H1 (cell line): Measurements from ENCODE around the gene NDUFS8. TPM values are rescaled to one million over a fixed set of nuclear protein-coding genes. Genes with fewer than 3 reads are reported as not detected.

ENCODE experiments used
- CTCF ChIA-PET: fragments of 300-600 bp; sonication (Branson Sonifier 250); formaldehyde crosslinking; loops from one replicate; lab custom pipeline; 2021; ENCODE audit not compliant: partially characterized antibody; lab: Charles Lee
- POLR2A ChIA-PET: fragments of 300-600 bp; sonication (Branson Sonifier 250); formaldehyde crosslinking; loops from one replicate; lab custom pipeline; 2021; ENCODE audit warnings: inconsistent platforms; ENCODE audit not compliant: partially characterized antibody; lab: Charles Lee
- DNase-seq, 2 experiments: peaks; one replicate each; pipeline versions ENCODE4 v3.0.0 to v3.0.0-alpha.2; 2010 to 2022; ENCODE audit warnings: low spot score in 2 of 2, low read depth in 1 of 2, mixed read lengths in 1 of 2
- FAIRE-seq: peaks from 2 replicates; lab custom pipeline; 2011; peaks lifted over from hg19 to GRCh38; lab: Jason Lieb, UNC
- H2AFZ ChIP-seq: 2 replicates; pipeline ENCODE4 v1.8.1; 2012; ENCODE audit warnings: low read length, inconsistent platforms
- H2AK5ac ChIP-seq: 2 replicates; pipeline ENCODE4 v1.6.1; 2013; ENCODE audit warnings: low read depth, low read length
- H2BK120ac ChIP-seq: replicated peaks from 2 replicates; pipeline ENCODE3; 2013; ENCODE audit warnings: low read depth, low read length, inconsistent platforms
- H2BK12ac ChIP-seq: 2 replicates; pipeline ENCODE4 v1.6.1; 2013; ENCODE audit warnings: low read depth, low read length
- H2BK15ac ChIP-seq: 2 replicates; pipeline ENCODE4 v1.6.1; 2013; ENCODE audit warnings: low read length
- H2BK20ac ChIP-seq: 2 replicates; pipeline ENCODE4 v1.6.1; 2013; ENCODE audit warnings: low read length
- H2BK5ac ChIP-seq: 2 replicates; pipeline ENCODE4 v1.6.1; 2013; ENCODE audit warnings: low read depth, low read length
- H3K14ac ChIP-seq: 2 replicates; pipeline ENCODE4 v1.6.1; 2013; ENCODE audit warnings: inconsistent platforms; ENCODE audit not compliant: insufficient read length
- H3K18ac ChIP-seq: 2 replicates; pipeline ENCODE4 v1.6.1; 2013; ENCODE audit warnings: low read length; ENCODE audit errors: extremely low read depth
- H3K23ac ChIP-seq: 2 replicates; pipeline ENCODE4 v1.6.1; 2013; ENCODE audit warnings: inconsistent platforms; ENCODE audit not compliant: insufficient read length
- H3K23me2 ChIP-seq: 2 replicates; pipeline ENCODE4 v1.6.1; 2013; ENCODE audit warnings: low read depth, low read length
- H3K27ac ChIP-seq: 2 replicates; pipeline ENCODE4 v1.6.1; 2011; ENCODE audit warnings: low read depth, low read length, inconsistent platforms
- H3K27me3 ChIP-seq, 4 experiments: replicated peaks in 1 of 4; 1 replicate in 1 of 4; 2 replicates in 3 of 4; pipeline versions ENCODE4 v1.6.1 to v1.8.1; 2011 to 2013; ENCODE audit warnings: low read length in 3 of 4, mild to moderate bottlenecking in 3 of 4, inconsistent platforms in 2 of 4, mixed read lengths in 2 of 4, moderate library complexity in 1 of 4; ENCODE audit not compliant: control insufficient read depth in 3 of 4, insufficient read depth in 3 of 4; ENCODE audit errors: extremely low read depth in 1 of 4
- H3K36me3 ChIP-seq, 4 experiments: 2 replicates each; pipeline versions ENCODE4 v1.6.1 to v1.8.1; 2011 to 2013; ENCODE audit warnings: mild to moderate bottlenecking in 4 of 4, low read length in 3 of 4, moderate library complexity in 2 of 4, control low read depth in 1 of 4, inconsistent platforms in 1 of 4; ENCODE audit not compliant: insufficient read depth in 4 of 4, control insufficient read depth in 2 of 4
- H3K4ac ChIP-seq: replicated peaks from 2 replicates; pipeline ENCODE3; 2013; ENCODE audit warnings: low read length, low read depth, mixed read lengths, inconsistent platforms; ENCODE audit not compliant: insufficient read length
- H3K4me1 ChIP-seq, 4 experiments: replicated peaks in 1 of 4; 1 replicate in 1 of 4; 2 replicates in 3 of 4; pipeline versions ENCODE4 v1.6.1 to v1.8.1; 2011 to 2013; ENCODE audit warnings: low read length in 3 of 4, inconsistent platforms in 2 of 4, mixed read lengths in 1 of 4; ENCODE audit not compliant: insufficient read depth in 4 of 4, control insufficient read depth in 3 of 4
- H3K4me2 ChIP-seq, 2 experiments: 2 replicates each; pipeline versions ENCODE4 v1.6.1 to v1.8.1; 2011 to 2013; ENCODE audit warnings: low read depth in 2 of 2, low read length in 2 of 2, control low read depth in 1 of 2, inconsistent platforms in 1 of 2, mild to moderate bottlenecking in 1 of 2; ENCODE audit not compliant: insufficient read depth in 1 of 2
- H3K4me3 ChIP-seq, 4 experiments: fragments of 200-600, 300-600 bp in 1 of 4; sonication (generic), shearing (Covaris generic), sonication (Bioruptor Twin) in 1 of 4; 2 replicates each; pipeline versions ENCODE4 v1.5.1 to v1.8.1; 2011 to 2016; ENCODE audit warnings: low read length in 4 of 4, low read depth in 3 of 4, control low read depth in 2 of 4, inconsistent platforms in 2 of 4, mild to moderate bottlenecking in 2 of 4, mixed read lengths in 1 of 4, moderate library complexity in 1 of 4; ENCODE audit not compliant: insufficient read depth in 2 of 4; ENCODE audit errors: extremely low read depth in 1 of 4
- H3K56ac ChIP-seq: replicated peaks from 2 replicates; pipeline ENCODE3; 2013; ENCODE audit warnings: low read depth, mild to moderate bottlenecking, mixed read lengths, low read length, inconsistent platforms; ENCODE audit not compliant: insufficient read length
- H3K79me1 ChIP-seq: 2 replicates; pipeline ENCODE4 v1.6.1; 2013; ENCODE audit warnings: low read depth, low read length, control low read depth
- H3K79me2 ChIP-seq, 2 experiments: 2 replicates each; pipeline versions ENCODE4 v1.6.1 to v1.8.1; 2012 to 2013; ENCODE audit warnings: low read length in 2 of 2, mild to moderate bottlenecking in 2 of 2, inconsistent platforms in 1 of 2; ENCODE audit not compliant: insufficient read depth in 2 of 2, control insufficient read depth in 1 of 2
- H3K9ac ChIP-seq, 4 experiments: replicated peaks in 1 of 4; 1 replicate in 1 of 4; 2 replicates in 3 of 4; pipeline versions ENCODE4 v1.6.1 to v1.8.1; 2011 to 2013; ENCODE audit warnings: low read depth in 3 of 4, low read length in 3 of 4, control low read depth in 2 of 4, mild to moderate bottlenecking in 2 of 4, moderate library complexity in 2 of 4, inconsistent platforms in 1 of 4; ENCODE audit errors: extremely low read depth in 1 of 4
- H3K9me3 ChIP-seq, 2 experiments: 2 replicates each; pipeline versions ENCODE4 v1.6.1 to v1.8.1; 2012 to 2013; ENCODE audit warnings: mild to moderate bottlenecking in 2 of 2, moderate library complexity in 2 of 2, control low read depth in 1 of 2, inconsistent platforms in 1 of 2, low read depth in 1 of 2, low read length in 1 of 2, mixed read lengths in 1 of 2; ENCODE audit not compliant: insufficient read depth in 2 of 2
- H4K20me1 ChIP-seq, 2 experiments: replicated peaks in 1 of 2; 2 replicates each; pipeline versions ENCODE3 to v1.8.1; 2011 to 2013; ENCODE audit warnings: inconsistent platforms in 2 of 2, low read length in 2 of 2, mild to moderate bottlenecking in 1 of 2; ENCODE audit not compliant: insufficient read depth in 2 of 2, control insufficient read depth in 1 of 2
- H4K5ac ChIP-seq: 2 replicates; pipeline ENCODE4 v1.6.1; 2013; ENCODE audit warnings: low read length, low read depth, mixed read lengths, inconsistent platforms; ENCODE audit not compliant: insufficient read length
- H4K8ac ChIP-seq: 2 replicates; pipeline ENCODE4 v1.8.0; 2013; ENCODE audit warnings: mild to moderate bottlenecking, moderate library complexity, low read length, inconsistent platforms; ENCODE audit not compliant: insufficient read depth; ENCODE audit errors: extremely low read depth
- H4K91ac ChIP-seq: replicated peaks from 2 replicates; pipeline ENCODE3; 2013; ENCODE audit warnings: low read length, mixed read lengths, inconsistent platforms; ENCODE audit not compliant: insufficient read length
- CTCF ChIP-seq, 3 experiments: IDR thresholded peaks; 1 replicate in 2 of 3; 2 replicates in 1 of 3; pipeline versions ENCODE4 v1.5.1 to v1.6.1; 2011; ENCODE audit warnings: low read length in 3 of 3, mild to moderate bottlenecking in 3 of 3, inconsistent platforms in 2 of 3, low read depth in 1 of 3, moderate library complexity in 1 of 3; ENCODE audit not compliant: insufficient read depth in 1 of 3; ENCODE audit errors: control extremely low read depth in 1 of 3
- GTF2F1 ChIP-seq: IDR thresholded peaks from 2 replicates; pipeline ENCODE4 v1.6.1; 2012; ENCODE audit warnings: low read depth, low read length, improper control_type of control experiment, borderline replicate concordance
- HDAC2 ChIP-seq, 2 experiments: fragments of 300-600 bp in 1 of 2; sonication (generic) in 1 of 2; IDR thresholded peaks; 2 replicates each; pipeline ENCODE4 v1.6.1; 2011 to 2012; ENCODE audit warnings: low read depth in 2 of 2, low read length in 2 of 2, mild to moderate bottlenecking in 2 of 2, moderate library complexity in 2 of 2, borderline replicate concordance in 1 of 2, inconsistent platforms in 1 of 2
- HDAC6 ChIP-seq: IDR thresholded peaks from one replicate; pipeline ENCODE4 v1.7.1; 2012; ENCODE audit warnings: low read depth, mild to moderate bottlenecking, inconsistent platforms, low read length, moderate library complexity
- PHF8 ChIP-seq: fragments of 200-600 bp; sonication (generic); conservative IDR thresholded peaks from 2 replicates; pipeline ENCODE4 v1.7.1; 2012; ENCODE audit warnings: low read depth, mild to moderate bottlenecking, inconsistent platforms, low read length, moderate library complexity
- TAF1 ChIP-seq: IDR thresholded peaks from 2 replicates; pipeline ENCODE4 v1.6.1; 2011; ENCODE audit warnings: mild to moderate bottlenecking, low read depth, low read length
- TAF7 ChIP-seq: optimal IDR thresholded peaks from 2 replicates; pipeline ENCODE3; 2011; ENCODE audit warnings: low read depth, mild to moderate bottlenecking, inconsistent platforms, low read length, moderate library complexity, borderline replicate concordance
- WGBS, 2 experiments: shearing (Covaris generic) in 1 of 2; methylation state at CpG; one replicate each; pipeline versions ENCODE4 v1.1.6 to v1.1.7; 2013 to 2015; ENCODE audit warnings: low lambda C conversion rate in 2 of 2, mixed read lengths in 2 of 2, inconsistent platforms in 1 of 2, low coverage in 1 of 2, missing lambda C conversion rate in 1 of 2; ENCODE audit not compliant: insufficient replicate concordance in 2 of 2, insufficient coverage in 1 of 2, insufficient read length in 1 of 2; ENCODE audit errors: extremely low coverage in 1 of 2, missing lambda C conversion rate in 1 of 2; 5-methylcytosine and 5-hydroxymethylcytosine counted together
- polyA plus RNA-seq, 7 experiments: library from polyadenylated mRNA; depleted of rRNA in 3 of 7; stranded (reverse) in 5 of 7; unstranded in 2 of 7; fragments of >200 nt in 5 of 7; fragments of 200-250 nt in 2 of 7; gene quantifications; 1 replicate in 5 of 7; 2 replicates in 1 of 7; 4 replicates in 1 of 7; pipeline versions ENCODE4 v1.2.1 to v1.2.3, GENCODE V29; 2011 to 2013; ENCODE audit warnings: missing spikeins in 2 of 7, mixed read lengths in 2 of 7
- total RNA-seq: library from RNA; stranded (reverse); fragmentation: NEBNext Ultra II Directional; extraction: Animal tissue kit (Norgen Biotek cat#: 25700); gene quantifications from 2 replicates; pipeline ENCODE4 v1.2.1, GENCODE V29; 2021

The NDUFS8 gene
- total and polyA plus RNA-seq, 2 of the 8 experiments (the other 6 are each of a cell fraction or from before 2014, with no cell fraction given), result 182 to 291 TPM

GRCh38 chr11:68038718-68039525 is 8.4 kb downstream of the NDUFS8 start, which contains the start of gene TCIRG1:
TSS of gene TCIRG1 (plus strand) at chr11:68039025. CDS start at chr11:68041272, 2,247 bp downstream.
- H2BK5ac ChIP-seq, result peak within 1 kb of the TSS; percentile 88
- peak within 1 kb of the TSS; percentile 72; the same call in 1 of the 2 replicates for H2BK20ac ChIP-seq
- peak within 1 kb of the TSS; percentile 94 for H3K4ac ChIP-seq
- H3K79me2 ChIP-seq, result no peaks in the 10 kb centered on the region
- H4K8ac ChIP-seq, result peak within 1 kb of the TSS; percentile 90
- H3K23ac ChIP-seq, result no peak within 1 kb of the TSS
- peaks cover 4 to 25% (median 20%) of the 10 kb centered on the region in 4 experiments for H3K4me1 ChIP-seq
- H4K20me1 ChIP-seq, result peaks cover 0 to 2% of the 10 kb centered on the region in 2 experiments
- peak within 1 kb of the TSS; percentile 60; the same call in 1 of the 2 replicates for H2AK5ac ChIP-seq
- peak within 1 kb of the TSS; percentile 59 for H3K56ac ChIP-seq
- 16% methylated on average over 51 of the region's 51 CpGs; no CpG with 5 or more reads in 1 of the 2 experiments for WGBS, 2 experiments
- peak within 1 kb of the TSS; percentile 88 for H4K91ac ChIP-seq
- peaks cover 2 to 5% (median 4%) of the 10 kb centered on the region in 4 experiments; a peak in 5 of 8 replicates for H3K36me3 ChIP-seq
- H3K23me2 ChIP-seq, result no peaks in the 10 kb centered on the region; the same call in 1 of the 2 replicates
- H3K27me3 ChIP-seq, result no peaks in the 10 kb centered on the region
- FAIRE-seq (no peak), DNase-seq (peak; percentile 47 to 77)
- CTCF ChIA-PET, result interaction anchor here (0.5 to 2.3 kb wide), 6 partner anchors 13 to 219 kb away, joined by 3 to 6 read pairs (median 4); no protein-coding TSS in a partner anchor
- peak within 1 kb of the TSS; percentile 90; the same call in 1 of the 2 replicates for H2BK12ac ChIP-seq
- peak within 1 kb of the TSS; percentile 83 for H2BK120ac ChIP-seq
- no peaks in the 10 kb centered on the region for H3K9me3 ChIP-seq
- H4K5ac ChIP-seq, result peak within 1 kb of the TSS; percentile 59
- H3K9ac ChIP-seq, result peak within 1 kb of the TSS in 2 of 4 experiments; percentile 29 to 48; a peak in 2 of 7 replicates
- H2AFZ ChIP-seq, result no peak within 1 kb of the TSS
- POLR2A ChIA-PET, result interaction anchor here (0.5 to 16.6 kb wide), 13 partner anchors 10 to 169 kb away, joined by 3 to 183 read pairs (median 5); partner anchors contain the start of gene CHKA
- peak within 1 kb of the TSS; percentile 22 to 66 (median 42) for H3K4me3 ChIP-seq
- H3K4me2 ChIP-seq, result peak within 1 kb of the TSS; percentile 26 to 77; a peak in 3 of 4 replicates
- peak within 1 kb of the TSS; percentile 97 for H3K18ac ChIP-seq
- no peak within 1 kb of the TSS for H3K14ac ChIP-seq
- peak within 1 kb of the TSS; percentile 81 for H2BK15ac ChIP-seq
- H3K27ac ChIP-seq, result 0 out of 2 replicates have a peak within 1 kb of the TSS, but pooled peaks have one; percentile 24
- no peaks in the 10 kb centered on the region for H3K79me1 ChIP-seq
- TF ChIP-seq HDAC6, result no peak
- TF ChIP-seq PHF8, result peak; percentile 65; the same call in 1 of the 2 replicates
- peak in 1 of 3 experiments; percentile 5; a peak in 1 of 4 replicates for TF ChIP-seq CTCF (IDR thresholded peaks at IDR 0.05; ENCODE audit: control extremely low read depth in 1 of 3, insufficient read depth in 1 of 3, low read depth in 1 of 3, low read length in 3 of 3)
- no peak for TF ChIP-seq GTF2F1
- TF ChIP-seq HDAC2 (IDR thresholded peaks at IDR 0.05; ENCODE audit: borderline replicate concordance in 1 of 2, low read depth in 2 of 2, low read length in 2 of 2), result peak in 1 of 2 experiments; percentile 99; a peak in 2 of 4 replicates
- peak; percentile 58 for TF ChIP-seq TAF1
- peak; percentile 58 for TF ChIP-seq TAF7
